Stimulated activated CD8-positive, alpha-beta memory T cell treated with anti-CD3 and anti-CD28 coated beads, Interleukin-2, amount 100 ng/mL, for 48 hours (primary cell): ENCODE results near the gene ANKMY2.
A peak's percentile ranks its signal among the peaks of the same experiment; 100 is the strongest.
"Not testable (repeated sequence)": the region's sequence is repeated elsewhere in the genome, so short reads cannot be mapped to it uniquely, and the experiment has no call there.

ENCODE experiments used
- DNase-seq, 2 donors: peaks; one replicate each; pipeline ENCODE4 v3.0.0-alpha.2; 2020; ENCODE audit warnings: low read depth in 2 of 2

Gene ANKMY2

DNA sequence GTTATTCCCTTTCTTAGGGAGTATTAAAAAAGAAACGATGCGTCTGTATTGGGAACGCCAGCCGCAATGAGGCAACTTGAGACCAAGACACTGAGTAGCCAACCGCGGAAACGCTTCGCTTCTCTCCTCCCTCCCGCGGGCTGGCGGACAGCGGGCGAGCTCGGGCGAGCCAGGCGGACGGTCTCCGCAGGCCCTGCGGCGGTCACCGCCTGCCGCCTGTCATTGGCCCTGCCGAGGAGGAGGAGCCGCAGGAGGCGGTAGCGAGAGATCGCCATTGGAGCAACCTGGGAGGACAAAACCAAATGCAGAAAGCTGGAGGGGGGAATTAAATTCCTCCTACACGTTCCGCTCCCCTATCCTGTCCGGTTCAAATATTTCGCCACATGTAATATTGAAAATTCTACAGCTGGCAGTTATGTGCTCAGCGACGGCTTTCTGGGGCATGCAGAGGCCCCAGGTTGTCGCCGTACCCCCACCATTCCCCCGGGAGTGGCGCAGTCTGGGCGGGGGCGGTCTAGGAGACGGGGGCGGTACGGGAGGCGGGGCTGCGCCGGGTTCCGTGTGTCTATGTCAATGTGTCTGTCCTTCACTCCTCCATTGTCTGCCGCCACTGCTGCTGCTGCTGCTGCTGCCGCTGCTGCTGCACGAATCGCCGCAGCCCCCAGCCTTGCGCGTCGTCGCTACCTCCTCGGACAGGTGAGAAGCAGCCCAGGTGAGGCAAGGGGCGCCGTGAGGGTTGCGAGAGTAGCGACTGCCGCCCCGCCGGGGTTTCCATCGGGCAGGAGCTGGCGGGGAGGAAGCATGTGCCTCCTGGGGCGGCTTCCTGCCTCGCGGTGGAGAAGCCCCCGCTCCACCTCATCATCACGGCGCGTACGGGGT, at the start of gene ANKMY2, which contains the start of gene BZW2:
Gene ANKMY2 (minus strand): TSS at position 162 of the 879 bp plus-strand sequence. CDS start 181 bp downstream, outside the sequence.
Gene BZW2 (plus strand): TSS at position 589 of the 879 bp plus-strand sequence. CDS start 19,263 bp downstream, outside the sequence.
- peak; percentile 86 for DNase-seq

DNA sequence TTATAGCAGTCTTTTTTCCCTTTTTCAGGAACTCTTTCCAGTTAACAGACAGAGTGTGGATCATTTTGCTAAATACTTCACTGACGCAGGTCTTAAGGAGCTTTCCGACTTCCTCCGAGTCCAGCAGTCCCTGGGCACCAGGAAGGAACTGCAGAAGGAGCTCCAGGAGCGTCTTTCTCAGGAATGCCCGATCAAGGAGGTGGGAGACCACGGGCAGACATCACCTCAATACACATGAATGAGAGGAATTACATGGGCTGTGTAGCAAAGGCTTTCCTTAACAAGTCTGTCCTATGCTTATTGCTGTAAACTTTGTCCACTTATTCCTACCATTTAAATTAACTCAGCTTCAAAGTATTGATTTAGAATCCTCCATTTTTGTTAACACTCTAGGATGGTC, 49.3 kb upstream of the ANKMY2 start:
- no peak for DNase-seq

DNA sequence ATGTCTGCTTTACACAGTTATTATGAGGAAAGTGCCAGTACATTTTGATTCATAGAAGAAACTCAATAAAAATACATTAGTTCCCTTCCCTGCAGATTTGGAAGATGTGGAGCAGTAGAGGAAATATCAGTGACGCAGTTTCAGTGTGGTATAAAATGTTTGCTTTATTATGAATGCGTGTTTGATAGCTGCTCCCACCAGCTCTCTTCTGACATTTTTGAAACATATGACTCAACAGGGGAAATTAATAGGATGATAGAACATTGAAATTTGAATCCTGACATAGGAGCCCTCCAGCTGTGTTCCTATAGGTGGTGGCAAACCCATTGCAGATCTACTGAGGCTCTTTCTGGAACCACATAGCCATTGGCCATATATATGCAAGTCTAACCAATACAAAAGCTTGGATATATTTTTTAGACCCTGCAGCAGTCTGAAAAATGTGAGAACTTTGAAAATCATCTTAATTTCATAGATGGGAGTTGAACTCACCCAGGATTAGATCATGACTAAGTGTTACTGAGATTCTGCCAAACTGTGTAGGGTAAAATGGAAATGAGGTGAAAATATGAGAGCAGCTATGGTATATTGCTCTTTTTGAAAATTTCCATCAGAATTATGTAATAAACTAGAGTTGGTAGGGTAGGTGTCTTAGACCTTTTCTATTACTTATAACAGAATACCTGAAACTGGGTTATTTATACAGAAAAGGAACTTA, 48.2 kb upstream of the ANKMY2 start:
- no peak for DNase-seq

DNA sequence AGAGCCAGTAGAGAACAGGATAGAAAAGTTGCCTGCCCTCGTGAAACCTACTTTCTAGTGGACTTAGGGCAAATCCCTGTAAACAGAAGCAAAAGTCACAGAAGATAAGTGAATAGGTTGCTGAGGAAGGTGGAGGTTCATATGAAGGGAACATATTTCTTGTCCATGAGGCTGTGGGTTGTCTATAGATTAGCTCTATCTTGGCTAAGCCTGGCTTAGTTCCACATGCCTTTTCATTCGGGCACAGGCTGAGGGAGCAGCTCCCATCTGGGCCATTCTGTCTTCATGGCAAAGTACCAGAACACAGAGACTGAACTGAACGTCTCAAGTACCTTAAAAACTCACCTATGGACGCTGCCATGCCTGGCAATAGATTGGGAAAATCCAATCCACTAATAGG, 45.7 kb upstream of the ANKMY2 start:
- no peak for DNase-seq

DNA sequence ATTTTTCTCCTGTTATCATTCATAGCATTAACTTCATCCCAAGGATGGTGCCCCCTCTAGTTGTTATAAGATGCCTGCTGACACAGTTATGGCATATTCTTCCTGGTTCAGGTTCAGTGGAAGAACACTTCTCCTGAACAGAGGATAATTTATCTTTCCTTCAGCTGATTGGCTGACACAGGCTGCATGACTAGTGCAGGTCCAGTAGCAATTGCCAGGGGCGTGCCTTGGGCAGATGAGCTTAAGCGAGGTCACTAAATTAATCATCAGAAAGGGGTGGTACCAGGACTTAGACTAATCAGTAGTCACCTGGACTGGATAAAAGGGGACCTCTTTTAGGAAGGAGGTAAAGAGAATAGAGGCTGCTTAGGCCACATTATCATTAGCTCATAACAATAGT, 42.7 kb upstream of the ANKMY2 start:
- DNase-seq: no peak

DNA sequence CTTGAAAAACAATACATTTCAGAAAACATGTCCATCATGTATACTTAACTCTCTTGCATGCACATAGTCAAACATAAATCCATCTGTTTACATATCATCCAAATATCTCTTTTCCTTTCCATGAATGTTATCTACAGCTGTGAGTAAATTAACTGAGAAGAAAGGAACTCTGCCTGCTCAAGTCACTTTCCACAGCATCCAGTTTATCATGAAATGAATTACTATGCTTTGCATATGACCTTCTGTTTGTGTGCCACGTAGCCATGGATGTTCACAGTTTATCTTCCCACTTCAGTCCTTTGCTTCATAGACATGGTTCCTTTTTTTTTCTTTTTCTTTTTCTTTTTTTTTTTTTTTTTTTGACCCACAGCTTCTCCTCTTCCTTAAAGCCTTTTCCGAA, 40.0 kb upstream of the ANKMY2 start:
- DNase-seq: no peak

DNA sequence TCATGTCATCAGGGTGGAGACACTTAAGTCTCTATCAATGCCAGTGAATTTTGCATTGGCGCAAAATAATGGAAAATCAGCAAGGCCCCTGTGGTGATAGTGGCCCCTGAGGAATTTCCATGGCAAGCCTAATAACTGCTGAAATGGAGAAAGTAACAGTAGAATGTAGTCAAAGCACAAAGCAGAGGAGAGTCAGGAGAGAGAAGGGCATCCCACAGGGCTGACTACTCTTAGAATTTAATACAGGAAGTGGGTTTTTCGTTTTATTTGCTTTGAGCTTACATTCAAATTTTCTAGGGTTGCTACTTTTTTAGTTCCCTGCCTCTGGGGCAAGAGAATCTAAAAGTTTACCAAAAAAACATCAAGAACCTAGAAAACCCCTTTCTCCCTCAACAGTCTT, 39.4 kb upstream of the ANKMY2 start:
- DNase-seq: no peak

DNA sequence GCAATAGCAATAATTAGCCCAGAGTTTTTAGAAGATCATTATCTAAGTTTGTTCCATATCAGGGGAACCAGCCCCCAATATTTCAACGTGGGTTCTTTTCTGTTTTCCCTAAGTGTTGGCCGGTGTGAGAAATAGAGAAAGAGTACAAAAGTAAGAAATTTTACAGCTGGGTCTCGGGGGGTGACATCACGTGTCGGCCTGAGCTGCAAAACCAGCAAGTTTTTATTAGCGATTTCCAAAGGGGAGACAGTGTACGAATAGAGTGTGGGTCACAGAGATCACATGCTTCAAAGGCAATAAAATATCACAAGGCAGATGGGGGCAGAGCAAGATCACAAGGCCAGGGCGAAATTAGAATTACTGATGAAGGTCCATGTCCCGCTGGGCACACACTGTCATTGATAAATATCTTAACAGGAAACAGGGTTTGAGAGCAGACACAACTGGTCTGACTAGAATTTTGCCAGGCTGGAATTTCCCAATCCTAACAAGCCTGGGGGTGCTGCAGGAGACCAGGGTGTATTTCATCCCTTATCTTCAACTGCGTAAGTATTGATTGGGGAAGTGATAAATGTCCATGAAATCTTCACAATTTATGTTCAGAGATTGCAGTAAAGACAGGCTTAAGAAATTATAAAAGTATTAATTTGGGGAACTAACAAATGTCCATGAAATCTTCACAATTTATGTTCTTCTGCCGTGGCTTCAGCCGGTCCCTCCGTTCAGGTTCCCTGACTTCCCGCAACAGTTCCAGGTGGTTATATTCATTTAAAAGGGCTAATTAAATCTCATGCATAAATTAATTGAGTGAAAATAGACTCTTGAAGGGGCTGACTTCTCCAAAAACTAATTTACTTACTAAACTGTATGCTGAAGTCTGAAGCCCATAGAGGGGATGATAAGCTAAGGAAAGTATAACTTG, 33.4 kb upstream of the ANKMY2 start:
- not testable (repeated sequence) for DNase-seq

DNA sequence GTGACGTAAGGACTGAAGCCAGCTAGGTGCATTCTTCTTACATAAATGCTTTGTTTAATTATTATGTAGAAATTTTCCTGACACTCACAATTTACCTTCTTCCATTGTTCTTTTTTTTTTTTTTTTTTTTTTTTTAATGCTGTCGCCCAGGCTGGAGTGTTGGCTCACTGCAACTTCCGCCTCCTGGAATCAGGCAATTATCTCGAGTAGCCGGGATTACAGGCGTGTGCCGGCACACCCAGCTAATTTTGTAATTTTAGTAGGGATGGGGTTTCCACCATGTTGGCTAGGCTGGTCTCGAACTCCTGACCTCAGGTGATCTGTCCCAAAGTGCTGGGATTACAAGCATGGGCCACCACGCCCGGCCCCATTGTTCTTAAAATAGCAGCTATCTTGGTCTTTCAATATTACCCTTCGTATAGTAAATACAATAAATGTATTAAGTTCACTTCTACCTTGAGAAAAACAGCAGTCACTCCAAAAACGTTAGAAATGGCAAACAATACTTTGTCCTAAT, 32.5 kb upstream of the ANKMY2 start:
- no peak for DNase-seq

DNA sequence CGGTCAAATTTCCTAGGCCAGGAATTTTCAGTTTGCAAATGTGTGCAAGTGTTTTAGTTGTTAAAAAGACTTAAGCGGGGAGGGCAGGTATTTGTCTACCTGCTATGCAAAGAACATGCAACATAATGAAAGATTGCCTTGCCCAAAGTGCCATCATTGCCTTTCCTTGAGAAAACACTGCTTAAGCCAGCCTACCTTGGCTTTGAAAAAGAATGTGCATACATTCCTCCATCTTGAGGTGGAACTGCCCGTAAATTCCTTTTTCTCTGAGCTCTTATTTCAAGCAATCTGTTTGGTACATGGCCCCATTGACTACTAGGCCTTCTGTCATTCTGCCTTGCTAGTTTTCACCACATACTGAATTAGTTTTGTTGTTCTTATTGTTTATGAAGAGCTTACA, 29.7 kb upstream of the ANKMY2 start:
- no peak for DNase-seq

DNA sequence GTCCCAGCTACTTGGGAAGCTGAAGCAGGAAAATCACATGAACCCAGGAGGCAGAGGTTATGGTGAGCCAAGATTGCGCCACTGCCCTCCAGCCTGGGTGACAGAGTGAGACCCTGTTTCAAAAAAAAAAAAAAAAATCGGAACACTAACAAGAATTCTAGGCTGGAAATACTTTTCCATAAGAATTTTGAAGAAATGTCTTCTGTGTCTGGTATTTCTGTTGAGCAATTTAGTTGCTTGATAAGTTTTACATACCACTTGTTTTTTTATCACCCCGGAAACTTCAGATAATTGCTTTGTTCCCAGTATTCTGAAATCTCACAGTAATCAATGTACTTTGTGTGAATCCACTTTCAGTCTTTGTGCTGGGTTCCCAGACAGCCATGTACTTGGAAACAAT, 26.3 kb upstream of the ANKMY2 start:
- no peak for DNase-seq

DNA sequence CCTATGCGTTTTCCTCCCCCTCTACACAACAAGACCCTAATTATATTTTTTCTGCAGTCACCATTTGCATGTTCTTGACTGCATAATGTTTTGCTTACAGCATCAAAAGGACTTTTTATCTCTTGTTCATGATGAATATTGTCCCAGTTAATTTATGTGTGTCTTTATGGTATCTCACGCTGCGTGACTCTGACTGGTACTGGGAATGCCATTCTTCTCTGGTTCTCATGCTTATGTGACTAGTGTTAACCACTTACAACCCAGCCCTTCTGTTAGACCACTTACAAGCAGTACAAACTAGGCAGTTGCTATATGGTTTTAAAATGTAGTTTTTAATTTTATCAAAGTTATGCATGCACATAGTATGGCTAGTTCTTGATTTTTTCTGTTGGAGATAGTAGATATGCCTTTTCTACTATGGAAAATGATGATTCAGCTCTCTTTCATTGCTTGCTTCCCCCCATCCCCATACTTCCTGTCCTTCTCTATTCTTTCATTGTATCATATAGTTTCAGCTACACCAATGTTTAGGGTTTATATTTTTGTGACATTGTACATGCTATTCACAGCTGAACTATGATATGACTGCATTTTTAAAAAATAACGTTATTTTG, 25.3 kb upstream of the ANKMY2 start:
- no peak for DNase-seq

DNA sequence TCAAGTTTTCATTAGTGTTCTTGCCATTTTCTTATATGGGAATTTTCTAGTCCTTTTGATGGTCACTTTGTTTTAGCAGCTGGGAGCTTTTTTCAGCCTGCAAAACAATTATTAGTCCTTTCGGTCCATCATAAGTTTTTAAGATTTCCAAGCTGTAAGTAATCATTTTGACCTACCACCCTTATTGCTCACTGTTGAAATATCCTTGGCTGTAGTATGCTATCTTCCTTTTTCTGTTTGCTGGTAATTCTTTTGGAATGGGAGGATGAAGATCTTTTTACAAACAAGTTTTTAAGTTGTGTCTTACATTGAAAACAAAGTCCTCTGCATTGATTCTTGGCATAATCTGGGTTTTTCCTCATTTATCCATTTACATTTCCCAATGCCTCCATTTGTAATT, 24.5 kb upstream of the ANKMY2 start:
- no peak for DNase-seq

DNA sequence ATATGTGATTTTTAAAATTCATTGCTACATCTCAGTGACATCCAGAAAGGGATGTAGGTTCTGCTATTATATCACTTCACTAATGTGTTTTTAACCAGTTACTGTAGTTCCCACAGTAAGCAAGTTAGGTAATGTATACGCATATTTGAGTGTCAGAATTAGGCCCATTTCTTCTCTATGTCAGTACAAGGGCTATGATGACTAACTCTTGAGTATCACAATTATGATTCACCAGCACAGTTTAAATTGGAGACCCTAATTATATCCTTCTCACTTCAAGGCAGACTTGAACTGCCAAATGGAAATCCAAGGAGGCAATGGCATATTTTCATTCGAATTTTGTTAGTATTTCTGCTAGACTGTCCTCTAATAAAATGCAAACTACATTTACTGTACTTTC, 24.0 kb upstream of the ANKMY2 start:
- DNase-seq: no peak

DNA sequence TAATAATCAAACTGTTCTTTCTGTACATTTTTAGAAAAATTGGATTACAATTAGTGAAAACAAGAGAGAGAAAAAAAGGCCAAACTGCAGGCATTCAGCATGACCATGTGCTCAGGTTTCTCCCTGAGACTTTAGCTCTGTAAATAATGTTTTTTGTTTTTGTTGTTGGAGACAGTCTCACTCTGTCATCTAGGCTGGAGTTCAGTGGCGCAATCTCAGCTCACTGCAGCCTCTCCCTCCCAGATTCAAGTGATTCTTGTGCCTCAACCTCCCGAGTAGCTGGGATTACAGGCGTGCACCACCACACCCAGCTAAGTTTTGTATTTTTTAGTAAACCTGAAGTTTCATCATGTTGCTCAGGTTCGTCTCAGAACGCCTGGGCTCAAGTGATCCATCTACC, 23.4 kb upstream of the ANKMY2 start:
- DNase-seq: no peak

DNA sequence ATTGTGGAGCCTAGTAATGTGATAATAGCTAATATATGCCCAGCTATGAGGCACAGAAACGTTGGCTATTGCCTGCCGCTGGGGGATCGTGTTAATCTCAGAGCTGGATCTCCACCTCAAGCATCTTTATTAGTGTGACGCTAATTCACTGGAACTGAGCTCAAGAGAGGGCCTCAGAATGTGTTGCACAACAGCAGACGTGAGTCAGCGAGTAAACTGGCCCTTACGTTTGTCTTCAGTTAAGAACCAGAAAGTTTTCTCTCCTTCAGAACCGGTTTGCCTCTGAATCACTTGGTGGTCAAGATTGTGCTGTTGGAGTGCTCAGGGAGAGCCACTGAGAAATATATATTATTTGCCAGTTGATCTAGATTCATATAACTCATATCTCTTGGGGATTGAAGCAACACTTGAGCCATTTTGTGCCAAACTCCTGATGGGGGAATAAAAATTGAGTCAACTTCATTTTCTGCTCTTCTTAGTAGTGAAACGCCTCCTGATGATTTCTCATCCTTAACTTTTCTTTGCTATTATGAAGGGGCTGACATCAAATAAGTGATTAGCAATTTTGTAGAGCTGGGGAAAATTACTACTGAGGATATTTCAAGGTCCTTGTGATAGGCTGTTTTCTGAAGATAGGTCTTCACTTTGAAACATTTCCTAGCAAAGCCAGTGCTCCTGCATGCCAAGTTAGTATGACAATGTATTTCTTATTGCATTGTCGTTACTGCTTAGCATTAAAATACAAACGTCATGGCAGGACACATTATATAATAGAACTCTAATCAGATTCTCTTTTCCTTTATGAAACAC, 22.7 kb upstream of the ANKMY2 start:
- no peak for DNase-seq

DNA sequence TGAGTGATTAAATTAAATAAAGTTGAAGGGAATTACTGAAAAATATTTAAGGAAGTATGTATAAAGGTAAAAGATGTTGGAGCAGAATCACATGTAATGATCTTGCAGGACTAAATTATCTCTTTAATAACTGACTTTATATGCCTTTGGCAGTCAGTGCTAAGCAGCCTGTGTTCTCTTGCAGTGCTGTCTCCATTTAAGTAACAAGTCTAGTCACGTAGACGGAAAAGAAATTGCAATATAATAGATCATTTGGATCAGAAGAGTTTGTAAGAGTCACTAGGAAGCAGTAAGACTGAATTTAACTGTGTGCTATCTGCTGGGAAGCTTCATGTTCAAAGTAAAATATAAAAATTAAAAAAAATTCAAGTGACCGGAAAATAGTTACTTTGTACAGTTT, 21.8 kb upstream of the ANKMY2 start:
- no peak for DNase-seq

DNA sequence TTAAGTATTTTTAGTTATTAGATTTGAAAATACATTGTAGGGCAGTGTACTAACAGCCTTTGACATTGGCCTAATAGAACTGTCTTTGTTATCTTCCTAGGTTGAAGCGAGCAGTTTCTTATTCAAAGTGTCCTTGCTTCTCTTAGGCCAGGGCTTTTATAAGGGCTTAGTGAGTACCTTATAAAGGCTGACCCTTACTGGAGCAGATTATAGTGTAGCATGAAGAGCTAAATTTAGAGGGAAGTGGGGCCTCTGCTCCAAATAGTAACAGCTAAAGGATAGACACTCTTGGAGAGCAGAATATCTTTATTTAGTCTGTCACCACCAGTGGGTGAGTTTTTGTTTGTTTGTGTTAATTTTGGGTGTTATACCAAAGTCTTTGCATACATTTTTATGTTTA, 16.4 kb upstream of the ANKMY2 start:
- DNase-seq: no peak

DNA sequence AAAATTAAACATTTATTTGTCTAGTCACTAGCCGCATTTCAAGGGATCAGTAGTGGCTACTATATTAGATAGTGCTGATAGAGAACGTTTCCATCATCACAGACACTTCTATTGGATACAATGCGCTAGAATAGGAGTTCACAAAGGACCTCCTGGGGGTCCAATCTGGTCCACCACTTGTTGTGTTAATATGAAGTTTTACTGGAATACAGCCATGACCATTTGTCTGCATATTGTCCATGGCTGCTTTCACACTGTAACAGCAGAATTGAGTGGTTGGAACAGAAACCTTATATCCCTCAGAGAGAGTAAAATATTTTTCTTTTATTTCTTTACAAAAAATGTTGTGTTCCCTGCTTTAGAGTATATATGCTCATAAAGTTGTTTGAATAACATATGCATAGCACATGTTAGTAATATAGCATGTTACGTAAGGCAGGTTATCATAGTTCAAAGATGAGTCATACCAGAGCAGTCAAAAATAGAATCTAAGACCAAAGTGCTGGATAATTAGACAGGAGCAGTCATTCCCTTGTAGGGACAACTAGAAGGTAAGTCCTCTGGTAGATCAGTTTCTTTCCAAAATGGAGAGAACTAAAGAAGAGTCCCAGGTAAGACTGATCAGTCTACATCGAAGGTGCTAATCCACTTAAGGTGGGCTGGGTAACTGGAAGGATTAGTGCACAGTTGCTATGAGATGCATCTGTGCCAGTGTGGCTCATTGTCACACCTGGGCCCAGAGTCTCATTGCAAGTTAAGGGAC, 15.3 kb upstream of the ANKMY2 start:
- DNase-seq: no peak
